Transverse colon (tissue), 4 donors: ENCODE data around the gene FCRL5. TPM values are rescaled to one million over a fixed set of nuclear protein-coding genes. Genes with fewer than 3 reads are reported as not detected.

ENCODE experiments used
- DNase-seq: peaks from one replicate; pipeline ENCODE4 v3.0.0-alpha.2; 2019
- H3K27ac ChIP-seq, 4 donors: fragments of 200-600 bp; sonication (generic); 2 replicates each; pipeline ENCODE4 v1.5.1; 2016 to 2018; ENCODE audit warnings: inconsistent platforms in 4 of 4
- H3K27me3 ChIP-seq: fragments of 200-600 bp; sonication (generic); 2 replicates; pipeline ENCODE4 v1.5.1; 2017; ENCODE audit warnings: inconsistent platforms
- H3K36me3 ChIP-seq, 4 donors: fragments of 200-600 bp; sonication (generic); 2 replicates each; pipeline ENCODE4 v1.5.1; 2017 to 2019; ENCODE audit warnings: inconsistent platforms in 4 of 4
- H3K4me1 ChIP-seq, 4 donors: fragments of 200-600 bp; sonication (generic); 2 replicates each; pipeline ENCODE4 v1.5.1; 2017 to 2020; ENCODE audit warnings: inconsistent platforms in 4 of 4
- H3K4me3 ChIP-seq, 4 donors: fragments of 200-600 bp; sonication (generic); 1 replicate in 1 of 4; 2 replicates in 3 of 4; pipeline versions ENCODE4 v1.5.1 to v1.6.1; 2017 to 2019; ENCODE audit warnings: inconsistent platforms in 4 of 4
- H3K9me3 ChIP-seq, 2 donors: fragments of 200-600 bp; sonication (generic); 2 replicates each; pipeline ENCODE4 v1.5.1; 2017 to 2019; ENCODE audit warnings: inconsistent platforms in 2 of 2
- CTCF ChIP-seq, 5 experiments: fragments of 200-600 bp in 3 of 5; fragments of 450-650 bp in 2 of 5; sonication (generic) in 3 of 5; IDR thresholded peaks; 1 replicate in 2 of 5; 2 replicates in 3 of 5; pipeline ENCODE4 v1.5.1; 2016 to 2017; ENCODE audit warnings: antibody characterized with exemption in 5 of 5, inconsistent platforms in 3 of 5, mild to moderate bottlenecking in 2 of 5, moderate library complexity in 1 of 5
- EP300 ChIP-seq: sonication (generic); formaldehyde crosslinking; IDR thresholded peaks from one replicate; pipeline ENCODE4 v1.6.1; 2017; ENCODE audit warnings: antibody characterized with exemption, low read depth
- POLR2A ChIP-seq: fragments of 450-650 bp; IDR thresholded peaks from one replicate; pipeline ENCODE4 v1.6.1; 2016; ENCODE audit warnings: antibody characterized with exemption, mild to moderate bottlenecking, moderate library complexity
- POLR2AphosphoS5 ChIP-seq, 3 donors: sonication (generic); formaldehyde crosslinking; IDR thresholded peaks; one replicate each; pipeline ENCODE4 v1.6.1; 2016; ENCODE audit warnings: antibody characterized with exemption in 3 of 3
- WGBS, 2 donors: methylation state at CpG; one replicate each; pipeline ENCODE4 v1.1.5; 2018; ENCODE audit warnings: low coverage in 1 of 2; 5-methylcytosine and 5-hydroxymethylcytosine counted together
- in situ Hi-C, 4 donors: fragments of 200-750 bp; cut with MboI; loops; one replicate each; pipeline versions ENCODE4 v1.15.0 to v1.15.1; 2017; ENCODE audit warnings: low sequenced_read_pairs in 3 of 4, low pct_ligation_motif_present in 1 of 4, low pct_unique_long_range_greater_than_20kb in 1 of 4
- intact Hi-C: fragments of 100-400 bp; cut with DNase I; formaldehyde crosslinking; loops from one replicate; pipeline ENCODE4 v1.15.1; 2023; ENCODE audit warnings: low total_unique reads
- total RNA-seq, 4 donors: library from RNA; depleted of rRNA; stranded (reverse); fragments of >200 nt; gene quantifications; one replicate each; pipeline ENCODE4 v1.1.0, GENCODE V29; 2016

Gene FCRL5
- total RNA-seq, 4 donors from 2014 or later: 0.20 to 28.7 (median 1.2) TPM

DNA sequence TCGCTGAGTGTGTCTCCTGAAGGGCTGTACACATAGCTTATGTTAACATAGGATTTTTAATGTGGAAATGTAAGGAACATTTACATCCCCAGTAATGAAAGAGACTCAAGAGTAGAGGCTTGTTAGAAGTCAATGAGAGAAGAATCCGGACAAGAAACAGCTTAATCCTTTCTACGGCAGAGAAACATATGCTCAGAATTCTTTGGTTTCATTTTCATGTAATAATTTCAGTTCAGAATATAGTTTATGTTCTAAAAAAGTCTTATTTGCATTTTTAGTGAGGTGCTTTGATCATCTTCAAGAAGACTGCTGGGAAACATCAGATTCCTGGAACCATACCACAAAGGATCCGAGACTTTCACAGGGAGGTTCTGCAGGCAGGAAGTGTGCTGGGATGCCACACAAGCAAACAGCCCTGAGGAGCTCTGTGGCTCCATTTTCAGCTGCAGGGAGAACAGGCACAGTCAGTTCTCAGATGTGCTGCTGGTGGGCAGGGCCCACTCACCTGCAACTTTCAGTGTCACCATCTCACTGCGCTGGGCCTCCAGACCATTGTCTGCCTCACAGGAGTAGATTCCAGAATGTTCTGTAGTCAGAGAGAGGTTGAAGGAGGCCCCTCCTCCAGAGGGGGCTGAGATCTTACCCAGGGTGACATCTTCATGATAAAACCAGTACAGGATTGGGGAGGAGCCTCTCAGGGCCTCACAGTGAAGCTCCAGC lies 28.4 kb downstream of the FCRL5 start:
- intact Hi-C loops: no loop called here
- Histone ChIP-seq H3K36me3 (no peaks in the 10 kb centered on the region), H3K4me1 (no peaks in the 10 kb centered on the region), H3K27ac (peak overlapping the region in 2 of 4 donors; percentile 12 to 46), H3K9me3 (no peaks in the 10 kb centered on the region), H3K27me3 (no peaks in the 10 kb centered on the region), H3K4me3 (no peak overlapping the region)
- in situ Hi-C loops: no loop called here
- TF ChIP-seq POLR2AphosphoS5 (IDR thresholded peaks at IDR 0.05) (peak in 1 of 3 donors; percentile 23), POLR2A (no peak)
- 62 to 72% methylated on average over 4 to 5 of the region's 5 CpGs for WGBS, 2 donors
- DNase-seq: peak; percentile 62

DNA sequence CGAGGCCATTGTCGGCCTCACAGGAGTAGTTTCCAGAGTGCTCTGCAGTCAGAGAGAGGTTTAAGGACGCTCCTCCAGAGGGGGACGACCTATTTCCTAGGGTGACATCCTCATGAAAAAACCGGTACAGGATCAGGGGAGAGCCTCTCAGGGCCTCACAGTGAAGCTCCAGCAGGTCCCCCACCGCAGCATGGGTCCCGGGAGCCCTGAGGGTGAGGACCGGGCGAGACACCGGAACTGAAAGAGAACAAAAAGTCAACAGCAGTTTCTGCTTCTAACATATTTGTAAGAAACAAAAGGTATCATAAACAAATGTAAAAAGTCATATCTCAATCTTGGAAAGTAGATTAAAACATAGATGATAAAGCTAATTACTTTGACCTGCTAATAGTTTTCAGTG lies 31.3 kb downstream of the FCRL5 start:
- intact Hi-C loops: no loop called here
- peak overlapping the region in 1 of 4 donors; percentile 29 for H3K27ac ChIP-seq
- H3K9me3 ChIP-seq: no peaks in the 10 kb centered on the region
- in situ Hi-C loops: no loop called here
- WGBS, 2 donors: 70 to 84% methylated on average over 5 to 10 of the region's 10 CpGs
- DNase-seq: no peak
- TF ChIP-seq EP300 (no peak), POLR2A (no peak), CTCF (IDR thresholded peaks at IDR 0.05) (no peak), POLR2AphosphoS5 (IDR thresholded peaks at IDR 0.05) (no peak)
- H3K27me3 ChIP-seq: no peaks in the 10 kb centered on the region
- no peak overlapping the region for H3K4me3 ChIP-seq
- no peaks in the 10 kb centered on the region for H3K4me1 ChIP-seq
- H3K36me3 ChIP-seq: no peaks in the 10 kb centered on the region

DNA sequence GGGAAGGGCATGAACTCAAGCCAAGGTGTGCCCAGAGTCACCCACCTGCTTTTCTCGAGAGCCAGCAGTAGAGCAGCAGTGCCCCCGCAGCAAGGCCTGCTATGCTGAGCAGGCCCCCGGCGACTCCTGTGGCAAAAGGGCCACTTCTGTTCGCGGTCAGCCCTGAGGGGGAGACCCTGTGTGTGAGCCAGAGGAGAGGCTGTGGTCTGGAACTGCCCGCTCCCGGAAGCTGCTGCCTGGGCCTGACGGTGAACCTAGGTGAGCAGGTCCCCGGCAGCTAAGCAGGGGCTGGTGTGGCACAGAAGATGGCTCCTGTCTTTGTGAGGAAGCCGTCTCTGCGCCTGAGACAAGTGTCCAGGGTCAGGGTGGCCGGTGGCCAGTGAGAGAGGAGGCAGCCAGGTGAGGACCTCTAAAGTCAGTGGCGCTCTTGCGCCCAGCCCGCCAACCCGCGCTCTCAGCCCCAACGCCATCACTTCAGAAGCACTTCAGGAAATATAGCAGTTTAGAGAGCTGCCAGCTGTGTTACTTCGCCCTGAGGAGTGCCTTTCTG lies 31.9 kb downstream of the FCRL5 start:
- in situ Hi-C loops: no loop called here
- Histone ChIP-seq H3K9me3 (no peaks in the 10 kb centered on the region), H3K4me1 (no peaks in the 10 kb centered on the region), H3K36me3 (no peaks in the 10 kb centered on the region), H3K27me3 (no peaks in the 10 kb centered on the region), H3K27ac (peak overlapping the region in 1 of 4 donors; percentile 29), H3K4me3 (no peak overlapping the region)
- no peak for TF ChIP-seq EP300
- TF ChIP-seq POLR2A: no peak
- TF ChIP-seq POLR2AphosphoS5 (IDR thresholded peaks at IDR 0.05): no peak
- TF ChIP-seq CTCF (IDR thresholded peaks at IDR 0.05): no peak
- DNase-seq: no peak
- intact Hi-C loops: no loop called here
- WGBS, 2 donors: 96% methylated on average over 20 of the region's 20 CpGs; no CpG with 5 or more reads in 1 of the 2 donors

- TF ChIP-seq EP300: no peak
- no peak for TF ChIP-seq POLR2AphosphoS5 (IDR thresholded peaks at IDR 0.05)
- no peak for TF ChIP-seq CTCF (IDR thresholded peaks at IDR 0.05)
- no peak for TF ChIP-seq POLR2A
- Histone ChIP-seq H3K9me3 (no peaks in the 10 kb centered on the region), H3K36me3 (no peaks in the 10 kb centered on the region), H3K27me3 (no peaks in the 10 kb centered on the region), H3K27ac (no peak overlapping the region), H3K4me3 (no peak overlapping the region), H3K4me1 (no peaks in the 10 kb centered on the region)
- DNase-seq: no peak
- in situ Hi-C loops: no loop called here
- intact Hi-C loops: no loop called here
- WGBS, 2 donors: 40% methylated on average over 2 of the region's 2 CpGs; no CpG with 5 or more reads in 1 of the 2 donors
Observed at GRCh38 chr1:157519451-157519850, 32.9 kb downstream of the FCRL5 start.
